ENCODE results near the gene CCDC148. TPM values are rescaled to one million over a fixed set of nuclear protein-coding genes. Genes with fewer than 3 reads are reported as not detected.

CCDC148 gene
- total RNA-seq, 1 experiment from 2014 or later = 2.1 TPM

- TF ChIP-seq, protein P1, sequence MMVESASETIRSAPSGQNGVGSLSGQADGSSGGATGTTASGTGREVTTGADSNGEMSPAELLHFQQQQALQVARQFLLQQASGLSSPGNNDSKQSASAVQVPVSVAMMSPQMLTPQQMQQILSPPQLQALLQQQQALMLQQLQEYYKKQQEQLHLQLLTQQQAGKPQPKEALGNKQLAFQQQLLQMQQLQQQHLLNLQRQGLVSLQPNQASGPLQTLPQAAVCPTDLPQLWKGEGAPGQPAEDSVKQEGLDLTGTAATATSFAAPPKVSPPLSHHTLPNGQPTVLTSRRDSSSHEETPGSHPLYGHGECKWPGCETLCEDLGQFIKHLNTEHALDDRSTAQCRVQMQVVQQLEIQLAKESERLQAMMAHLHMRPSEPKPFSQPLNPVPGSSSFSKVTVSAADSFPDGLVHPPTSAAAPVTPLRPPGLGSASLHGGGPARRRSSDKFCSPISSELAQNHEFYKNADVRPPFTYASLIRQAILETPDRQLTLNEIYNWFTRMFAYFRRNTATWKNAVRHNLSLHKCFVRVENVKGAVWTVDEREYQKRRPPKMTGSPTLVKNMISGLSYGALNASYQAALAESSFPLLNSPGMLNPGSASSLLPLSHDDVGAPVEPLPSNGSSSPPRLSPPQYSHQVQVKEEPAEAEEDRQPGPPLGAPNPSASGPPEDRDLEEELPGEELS (CRISPR knock-in tag; IDR thresholded peaks at IDR 0.05) = no peak
- TF ChIP-seq KAT7 (CRISPR knock-in tag; IDR thresholded peaks at IDR 0.05; ENCODE audit: borderline replicate concordance) = no peak
- no peak for TF ChIP-seq IRF2 (CRISPR knock-in tag; IDR thresholded peaks at IDR 0.05; ENCODE audit: borderline replicate concordance, low read depth)
- no peak for TF ChIP-seq GTF2I (CRISPR knock-in tag; conservative IDR thresholded peaks at IDR 0.05)
- TF ChIP-seq GRHL2 (CRISPR knock-in tag; IDR thresholded peaks at IDR 0.05; ENCODE audit: insufficient replicate concordance, severe bottlenecking) = no peak
Observed at GRCh38 chr2:158239271-158239670, 217.3 kb downstream of the CCDC148 start (continued).

GRCh38 chr2:158234497-158234896 lies 222.1 kb downstream of the CCDC148 start:
- ChIA-PET POLR2A (no interaction called here), CTCF (no interaction called here)
- DNase-seq (ENCODE audit: low spot score) (no peak), ATAC-seq (no peak)
- Mint-ChIP-seq H3K4me1 (no peaks in the 10 kb centered on the region), H3K27ac (no peak overlapping the region), H3K4me3 (no peak overlapping the region), H3K27me3 (ENCODE audit: low read depth) (no peaks in the 10 kb centered on the region), H3K36me3 (no peaks in the 10 kb centered on the region), H3K9me3 (no peaks in the 10 kb centered on the region)
- TF ChIP-seq USF2 (CRISPR knock-in tag; IDR thresholded peaks at IDR 0.05) (no peak), MYBL2 (CRISPR knock-in tag; IDR thresholded peaks at IDR 0.05) (no peak), ZNF232 (CRISPR knock-in tag; IDR thresholded peaks at IDR 0.05) (no peak), ATF2 (CRISPR knock-in tag; IDR thresholded peaks at IDR 0.05; ENCODE audit: borderline replicate concordance, low read depth) (no peak), ZSCAN18 (CRISPR knock-in tag; IDR thresholded peaks at IDR 0.05) (no peak), IRF2 (CRISPR knock-in tag; IDR thresholded peaks at IDR 0.05; ENCODE audit: borderline replicate concordance, low read depth) (no peak), EMX1 (CRISPR knock-in tag; IDR thresholded peaks at IDR 0.05) (no peak), ZNF121 (CRISPR knock-in tag; IDR thresholded peaks at IDR 0.05) (no peak), NFYB (CRISPR knock-in tag; conservative IDR thresholded peaks at IDR 0.05; ENCODE audit: low read depth) (no peak), TEAD4 (CRISPR knock-in tag; IDR thresholded peaks at IDR 0.05) (no peak), ESRRA (CRISPR knock-in tag; IDR thresholded peaks at IDR 0.05; ENCODE audit: borderline replicate concordance) (no peak), JUN (CRISPR knock-in tag; IDR thresholded peaks at IDR 0.05) (no peak), TCF7 (CRISPR knock-in tag; IDR thresholded peaks at IDR 0.05; ENCODE audit: low read depth) (no peak), ZNF671 (CRISPR knock-in tag; IDR thresholded peaks at IDR 0.05) (no peak)
- TF ChIP-seq, protein P1 (CRISPR knock-in tag; IDR thresholded peaks at IDR 0.05) = no peak
- TF ChIP-seq, protein P2, sequence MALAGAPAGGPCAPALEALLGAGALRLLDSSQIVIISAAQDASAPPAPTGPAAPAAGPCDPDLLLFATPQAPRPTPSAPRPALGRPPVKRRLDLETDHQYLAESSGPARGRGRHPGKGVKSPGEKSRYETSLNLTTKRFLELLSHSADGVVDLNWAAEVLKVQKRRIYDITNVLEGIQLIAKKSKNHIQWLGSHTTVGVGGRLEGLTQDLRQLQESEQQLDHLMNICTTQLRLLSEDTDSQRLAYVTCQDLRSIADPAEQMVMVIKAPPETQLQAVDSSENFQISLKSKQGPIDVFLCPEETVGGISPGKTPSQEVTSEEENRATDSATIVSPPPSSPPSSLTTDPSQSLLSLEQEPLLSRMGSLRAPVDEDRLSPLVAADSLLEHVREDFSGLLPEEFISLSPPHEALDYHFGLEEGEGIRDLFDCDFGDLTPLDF (CRISPR knock-in tag; IDR thresholded peaks at IDR 0.05) = no peak
- TF ChIP-seq, protein P3, sequence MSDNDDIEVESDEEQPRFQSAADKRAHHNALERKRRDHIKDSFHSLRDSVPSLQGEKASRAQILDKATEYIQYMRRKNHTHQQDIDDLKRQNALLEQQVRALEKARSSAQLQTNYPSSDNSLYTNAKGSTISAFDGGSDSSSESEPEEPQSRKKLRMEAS (CRISPR knock-in tag; IDR thresholded peaks at IDR 0.05) = no peak
